H1 (cell line): Measurements from ENCODE around the gene FAM83C. TPM values are rescaled to one million over a fixed set of nuclear protein-coding genes. Genes with fewer than 3 reads are reported as not detected.

Source experiments
- CTCF ChIA-PET: fragments of 300-600 bp; sonication (Branson Sonifier 250); formaldehyde crosslinking; loops from one replicate; lab custom pipeline; 2021; ENCODE audit not compliant: partially characterized antibody; lab: Charles Lee
- POLR2A ChIA-PET: fragments of 300-600 bp; sonication (Branson Sonifier 250); formaldehyde crosslinking; loops from one replicate; lab custom pipeline; 2021; ENCODE audit warnings: inconsistent platforms; ENCODE audit not compliant: partially characterized antibody; lab: Charles Lee
- DNase-seq, 2 experiments: peaks; one replicate each; pipeline versions ENCODE4 v3.0.0 to v3.0.0-alpha.2; 2010 to 2022; ENCODE audit warnings: low spot score in 2 of 2, low read depth in 1 of 2, mixed read lengths in 1 of 2
- FAIRE-seq: peaks from 2 replicates; lab custom pipeline; 2011; peaks lifted over from hg19 to GRCh38; lab: Jason Lieb, UNC
- H2AFZ ChIP-seq: 2 replicates; pipeline ENCODE4 v1.8.1; 2012; ENCODE audit warnings: low read length, inconsistent platforms
- H2AK5ac ChIP-seq: 2 replicates; pipeline ENCODE4 v1.6.1; 2013; ENCODE audit warnings: low read depth, low read length
- H2BK120ac ChIP-seq: replicated peaks from 2 replicates; pipeline ENCODE3; 2013; ENCODE audit warnings: low read depth, low read length, inconsistent platforms
- H2BK12ac ChIP-seq: 2 replicates; pipeline ENCODE4 v1.6.1; 2013; ENCODE audit warnings: low read depth, low read length
- H2BK15ac ChIP-seq: 2 replicates; pipeline ENCODE4 v1.6.1; 2013; ENCODE audit warnings: low read length
- H2BK20ac ChIP-seq: 2 replicates; pipeline ENCODE4 v1.6.1; 2013; ENCODE audit warnings: low read length
- H2BK5ac ChIP-seq: 2 replicates; pipeline ENCODE4 v1.6.1; 2013; ENCODE audit warnings: low read depth, low read length
- H3K14ac ChIP-seq: 2 replicates; pipeline ENCODE4 v1.6.1; 2013; ENCODE audit warnings: inconsistent platforms; ENCODE audit not compliant: insufficient read length
- H3K18ac ChIP-seq: 2 replicates; pipeline ENCODE4 v1.6.1; 2013; ENCODE audit warnings: low read length; ENCODE audit errors: extremely low read depth
- H3K23ac ChIP-seq: 2 replicates; pipeline ENCODE4 v1.6.1; 2013; ENCODE audit warnings: inconsistent platforms; ENCODE audit not compliant: insufficient read length
- H3K23me2 ChIP-seq: 2 replicates; pipeline ENCODE4 v1.6.1; 2013; ENCODE audit warnings: low read depth, low read length
- H3K27ac ChIP-seq: 2 replicates; pipeline ENCODE4 v1.6.1; 2011; ENCODE audit warnings: low read depth, low read length, inconsistent platforms
- H3K27me3 ChIP-seq, 4 experiments: replicated peaks in 1 of 4; 1 replicate in 1 of 4; 2 replicates in 3 of 4; pipeline versions ENCODE4 v1.6.1 to v1.8.1; 2011 to 2013; ENCODE audit warnings: low read length in 3 of 4, mild to moderate bottlenecking in 3 of 4, inconsistent platforms in 2 of 4, mixed read lengths in 2 of 4, moderate library complexity in 1 of 4; ENCODE audit not compliant: control insufficient read depth in 3 of 4, insufficient read depth in 3 of 4; ENCODE audit errors: extremely low read depth in 1 of 4
- H3K36me3 ChIP-seq, 4 experiments: 2 replicates each; pipeline versions ENCODE4 v1.6.1 to v1.8.1; 2011 to 2013; ENCODE audit warnings: mild to moderate bottlenecking in 4 of 4, low read length in 3 of 4, moderate library complexity in 2 of 4, control low read depth in 1 of 4, inconsistent platforms in 1 of 4; ENCODE audit not compliant: insufficient read depth in 4 of 4, control insufficient read depth in 2 of 4
- H3K4ac ChIP-seq: replicated peaks from 2 replicates; pipeline ENCODE3; 2013; ENCODE audit warnings: low read length, low read depth, mixed read lengths, inconsistent platforms; ENCODE audit not compliant: insufficient read length
- H3K4me1 ChIP-seq, 4 experiments: replicated peaks in 1 of 4; 1 replicate in 1 of 4; 2 replicates in 3 of 4; pipeline versions ENCODE4 v1.6.1 to v1.8.1; 2011 to 2013; ENCODE audit warnings: low read length in 3 of 4, inconsistent platforms in 2 of 4, mixed read lengths in 1 of 4; ENCODE audit not compliant: insufficient read depth in 4 of 4, control insufficient read depth in 3 of 4
- H3K4me2 ChIP-seq, 2 experiments: 2 replicates each; pipeline versions ENCODE4 v1.6.1 to v1.8.1; 2011 to 2013; ENCODE audit warnings: low read depth in 2 of 2, low read length in 2 of 2, control low read depth in 1 of 2, inconsistent platforms in 1 of 2, mild to moderate bottlenecking in 1 of 2; ENCODE audit not compliant: insufficient read depth in 1 of 2
- H3K4me3 ChIP-seq, 4 experiments: fragments of 200-600, 300-600 bp in 1 of 4; sonication (generic), shearing (Covaris generic), sonication (Bioruptor Twin) in 1 of 4; 2 replicates each; pipeline versions ENCODE4 v1.5.1 to v1.8.1; 2011 to 2016; ENCODE audit warnings: low read length in 4 of 4, low read depth in 3 of 4, control low read depth in 2 of 4, inconsistent platforms in 2 of 4, mild to moderate bottlenecking in 2 of 4, mixed read lengths in 1 of 4, moderate library complexity in 1 of 4; ENCODE audit not compliant: insufficient read depth in 2 of 4; ENCODE audit errors: extremely low read depth in 1 of 4
- H3K56ac ChIP-seq: replicated peaks from 2 replicates; pipeline ENCODE3; 2013; ENCODE audit warnings: low read depth, mild to moderate bottlenecking, mixed read lengths, low read length, inconsistent platforms; ENCODE audit not compliant: insufficient read length
- H3K79me1 ChIP-seq: 2 replicates; pipeline ENCODE4 v1.6.1; 2013; ENCODE audit warnings: low read depth, low read length, control low read depth
- H3K79me2 ChIP-seq, 2 experiments: 2 replicates each; pipeline versions ENCODE4 v1.6.1 to v1.8.1; 2012 to 2013; ENCODE audit warnings: low read length in 2 of 2, mild to moderate bottlenecking in 2 of 2, inconsistent platforms in 1 of 2; ENCODE audit not compliant: insufficient read depth in 2 of 2, control insufficient read depth in 1 of 2
- H3K9ac ChIP-seq, 4 experiments: replicated peaks in 1 of 4; 1 replicate in 1 of 4; 2 replicates in 3 of 4; pipeline versions ENCODE4 v1.6.1 to v1.8.1; 2011 to 2013; ENCODE audit warnings: low read depth in 3 of 4, low read length in 3 of 4, control low read depth in 2 of 4, mild to moderate bottlenecking in 2 of 4, moderate library complexity in 2 of 4, inconsistent platforms in 1 of 4; ENCODE audit errors: extremely low read depth in 1 of 4
- H3K9me3 ChIP-seq, 2 experiments: 2 replicates each; pipeline versions ENCODE4 v1.6.1 to v1.8.1; 2012 to 2013; ENCODE audit warnings: mild to moderate bottlenecking in 2 of 2, moderate library complexity in 2 of 2, control low read depth in 1 of 2, inconsistent platforms in 1 of 2, low read depth in 1 of 2, low read length in 1 of 2, mixed read lengths in 1 of 2; ENCODE audit not compliant: insufficient read depth in 2 of 2
- H4K20me1 ChIP-seq, 2 experiments: replicated peaks in 1 of 2; 2 replicates each; pipeline versions ENCODE3 to v1.8.1; 2011 to 2013; ENCODE audit warnings: inconsistent platforms in 2 of 2, low read length in 2 of 2, mild to moderate bottlenecking in 1 of 2; ENCODE audit not compliant: insufficient read depth in 2 of 2, control insufficient read depth in 1 of 2
- H4K5ac ChIP-seq: 2 replicates; pipeline ENCODE4 v1.6.1; 2013; ENCODE audit warnings: low read length, low read depth, mixed read lengths, inconsistent platforms; ENCODE audit not compliant: insufficient read length
- H4K8ac ChIP-seq: 2 replicates; pipeline ENCODE4 v1.8.0; 2013; ENCODE audit warnings: mild to moderate bottlenecking, moderate library complexity, low read length, inconsistent platforms; ENCODE audit not compliant: insufficient read depth; ENCODE audit errors: extremely low read depth
- H4K91ac ChIP-seq: replicated peaks from 2 replicates; pipeline ENCODE3; 2013; ENCODE audit warnings: low read length, mixed read lengths, inconsistent platforms; ENCODE audit not compliant: insufficient read length
- BRCA1 ChIP-seq: IDR thresholded peaks from 2 replicates; pipeline ENCODE4 v1.6.1; 2012; ENCODE audit warnings: low read depth, low read length, improper control_type of control experiment
- SP1 ChIP-seq: IDR thresholded peaks from 2 replicates; pipeline ENCODE4 v1.6.1; 2011; ENCODE audit warnings: low read depth, low read length
- WGBS, 2 experiments: shearing (Covaris generic) in 1 of 2; methylation state at CpG; one replicate each; pipeline versions ENCODE4 v1.1.6 to v1.1.7; 2013 to 2015; ENCODE audit warnings: low lambda C conversion rate in 2 of 2, mixed read lengths in 2 of 2, inconsistent platforms in 1 of 2, low coverage in 1 of 2, missing lambda C conversion rate in 1 of 2; ENCODE audit not compliant: insufficient replicate concordance in 2 of 2, insufficient coverage in 1 of 2, insufficient read length in 1 of 2; ENCODE audit errors: extremely low coverage in 1 of 2, missing lambda C conversion rate in 1 of 2; 5-methylcytosine and 5-hydroxymethylcytosine counted together
- polyA plus RNA-seq, 7 experiments: library from polyadenylated mRNA; depleted of rRNA in 3 of 7; stranded (reverse) in 5 of 7; unstranded in 2 of 7; fragments of >200 nt in 5 of 7; fragments of 200-250 nt in 2 of 7; gene quantifications; 1 replicate in 5 of 7; 2 replicates in 1 of 7; 4 replicates in 1 of 7; pipeline versions ENCODE4 v1.2.1 to v1.2.3, GENCODE V29; 2011 to 2013; ENCODE audit warnings: missing spikeins in 2 of 7, mixed read lengths in 2 of 7
- total RNA-seq: library from RNA; stranded (reverse); fragmentation: NEBNext Ultra II Directional; extraction: Animal tissue kit (Norgen Biotek cat#: 25700); gene quantifications from 2 replicates; pipeline ENCODE4 v1.2.1, GENCODE V29; 2021

Gene FAM83C
- total and polyA plus RNA-seq, 2 of the 8 experiments (the other 6 are each of a cell fraction or from before 2014, with no cell fraction given) = not detected

DNA sequence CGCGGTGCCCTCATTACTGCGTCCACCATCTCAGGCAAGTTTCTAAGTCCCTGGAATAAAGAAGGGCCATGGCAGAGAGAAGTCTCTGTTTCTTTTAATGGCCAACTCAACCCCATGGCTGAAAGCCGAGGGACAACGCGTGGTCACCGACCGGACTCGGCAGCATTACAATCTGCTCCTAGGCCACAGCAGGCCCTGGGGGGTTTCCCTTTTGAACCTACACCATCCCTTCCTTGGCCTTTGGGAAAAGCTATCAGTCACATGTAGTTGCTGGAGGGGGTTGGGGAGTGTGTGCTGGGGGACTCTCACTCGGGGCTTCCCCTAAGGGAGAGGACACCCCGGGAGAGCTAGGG, 11.1 kb upstream of the FAM83C start:
- Histone ChIP-seq H3K79me2 (no peaks in the 10 kb centered on the region), H4K20me1 (no peaks in the 10 kb centered on the region), H3K36me3 (no peaks in the 10 kb centered on the region), H2BK15ac (no peak overlapping the region), H3K9me3 (no peaks in the 10 kb centered on the region), H3K79me1 (no peaks in the 10 kb centered on the region), H2BK120ac (no peak overlapping the region), H3K23me2 (no peaks in the 10 kb centered on the region), H2BK5ac (no peak overlapping the region), H3K27ac (no peak overlapping the region), H3K27me3 (no peaks in the 10 kb centered on the region), H3K4me1 (peaks cover 0 to 4% (median 2%) of the 10 kb centered on the region in 4 experiments; a peak in 3 of 7 replicates), H2BK12ac (no peak overlapping the region), H3K4me2 (no peak overlapping the region), H3K14ac (no peak overlapping the region), H4K5ac (no peak overlapping the region), H4K91ac (no peak overlapping the region), H3K4ac (no peak overlapping the region), H2BK20ac (no peak overlapping the region), H3K18ac (no peak overlapping the region), H2AK5ac (no peak overlapping the region), H2AFZ (no peak overlapping the region), H3K4me3 (no peak overlapping the region), H3K9ac (no peak overlapping the region), H4K8ac (no peak overlapping the region), H3K56ac (no peak overlapping the region), H3K23ac (no peak overlapping the region)
- CTCF ChIA-PET = interaction anchor here (0.7 to 13.8 kb wide), 27 partner anchors 9 to 194 kb away, joined by 3 to 141 read pairs (median 5); partner anchors contain the start of genes CEP250, EDEM2, EIF6 and FAM83C
- 93% methylated on average over 11 of the region's 11 CpGs; no CpG with 5 or more reads in 1 of the 2 experiments for WGBS, 2 experiments
- DNase-seq = no peak
- FAIRE-seq = no peak
- POLR2A ChIA-PET = interaction anchor here (0.8 to 2.3 kb wide), 10 partner anchors 9 to 442 kb away, joined by 3 to 11 read pairs (median 4); partner anchors contain the start of genes CEP250, EIF6 and MMP24OS
- TF ChIP-seq SP1 (no peak), BRCA1 (no peak)
